HepG2 (cell line): ENCODE data around the gene SPTAN1. TPM values are rescaled to one million over a fixed set of nuclear protein-coding genes. Genes with fewer than 3 reads are reported as not detected.

ENCODE experiments used
- ATAC-seq: fragments of 200-7000 bp; cut with Tn5 transposase; 3 replicates; pipeline ENCODE4 v1.9.1; 2020; ENCODE audit warnings: mild to moderate bottlenecking, moderate library complexity
- BruUV-seq: library from RNA; stranded (reverse); fragments of 400-500 nt; replicated peaks from 2 replicates; lab custom pipeline; 2021; lab: Mats Ljungman, UMichigan
- CTCF ChIA-PET: fragments of 300-600 bp; formaldehyde crosslinking; extraction: SDS; loops from one replicate; lab custom pipeline; 2021; ENCODE audit warnings: low total read pairs, inconsistent platforms, low intra/inter-chr PET ratio; lab: Yijun Ruan, JAX
- POLR2A ChIA-PET: fragments of 350-600 bp; sonication (Branson Sonifier 250); formaldehyde crosslinking; loops from one replicate; lab custom pipeline; 2020; ENCODE audit warnings: antibody characterized with exemption, inconsistent platforms; lab: Yijun Ruan, JAX
- DNase-seq: peaks from one replicate; pipeline ENCODE4 v3.0.0-alpha.2; 2015; ENCODE audit warnings: low spot score
- FAIRE-seq: peaks from 3 replicates; lab custom pipeline; 2011; peaks lifted over from hg19 to GRCh38; lab: Jason Lieb, UNC
- H2AFZ ChIP-seq: one replicate; pipeline ENCODE4 v1.6.1; 2011; ENCODE audit warnings: low read length, inconsistent platforms
- H3K27ac ChIP-seq: fragments of 300-600 bp; 3 replicates; pipeline ENCODE4 v1.8.0; 2011; ENCODE audit warnings: mixed run types, mild to moderate bottlenecking, mixed read lengths, low read length, inconsistent platforms; ENCODE audit not compliant: insufficient read depth; ENCODE audit errors: extremely low read length
- H3K27me3 ChIP-seq, 2 experiments: fragments of 200-600 bp in 1 of 2; 2 replicates in 1 of 2; 3 replicates in 1 of 2; pipeline versions ENCODE4 v1.6.0 to v1.8.0; 2011; ENCODE audit warnings: low read length in 2 of 2, mild to moderate bottlenecking in 2 of 2, moderate library complexity in 2 of 2, inconsistent platforms in 1 of 2; ENCODE audit not compliant: insufficient read depth in 2 of 2, control insufficient read depth in 1 of 2
- H3K36me3 ChIP-seq, 2 experiments: fragments of 200-600 bp in 1 of 2; replicated peaks in 1 of 2; 2 replicates in 1 of 2; 3 replicates in 1 of 2; pipeline versions ENCODE4 v1.5.1 to v1.8.0; 2011; ENCODE audit warnings: low read length in 2 of 2, inconsistent platforms in 1 of 2; ENCODE audit not compliant: insufficient read depth in 2 of 2, control insufficient read depth in 1 of 2
- H3K4me1 ChIP-seq: 2 replicates; pipeline ENCODE4 v1.5.1; 2012; ENCODE audit warnings: low read length, inconsistent platforms; ENCODE audit not compliant: insufficient read depth
- H3K4me2 ChIP-seq: 2 replicates; pipeline ENCODE4 v1.6.0; 2011; ENCODE audit warnings: low read depth, low read length, inconsistent platforms
- H3K4me3 ChIP-seq, 3 experiments: fragments of 200-600 bp in 1 of 3; sonication (generic), shearing (Covaris generic) in 1 of 3; replicated peaks in 1 of 3; 2 replicates each; pipeline ENCODE4 v1.5.1; 2011 to 2016; ENCODE audit warnings: low read length in 3 of 3, inconsistent platforms in 2 of 3, low read depth in 2 of 3, mild to moderate bottlenecking in 2 of 3, control low read depth in 1 of 3, mixed read lengths in 1 of 3; ENCODE audit not compliant: insufficient read depth in 1 of 3
- H3K79me2 ChIP-seq: one replicate; pipeline ENCODE4 v1.6.1; 2011; ENCODE audit warnings: low read length, inconsistent platforms; ENCODE audit not compliant: insufficient read depth
- H3K9ac ChIP-seq: 2 replicates; pipeline ENCODE4 v1.6.0; 2011; ENCODE audit warnings: mild to moderate bottlenecking, low read depth, low read length, inconsistent platforms; ENCODE audit not compliant: insufficient read depth
- H3K9me3 ChIP-seq: 2 replicates; pipeline ENCODE4 v1.5.1; 2012; ENCODE audit warnings: mild to moderate bottlenecking, low read length
- H4K20me1 ChIP-seq: 2 replicates; pipeline ENCODE4 v1.6.0; 2011; ENCODE audit warnings: inconsistent platforms, mild to moderate bottlenecking, low read length, moderate library complexity; ENCODE audit not compliant: insufficient read depth
- AGO2 ChIP-seq: fragments of 200-400 bp; formaldehyde crosslinking; optimal IDR thresholded peaks from 2 replicates; pipeline ENCODE3; 2017; ENCODE audit warnings: mild to moderate bottlenecking, low read depth, low read length, moderate library complexity
- DNMT3B ChIP-seq: conservative IDR thresholded peaks from 2 replicates; pipeline ENCODE4 v1.6.1; 2016; ENCODE audit warnings: missing biosample characterization, control low read depth
- FOXK2 ChIP-seq: fragments of 450-650 bp; IDR thresholded peaks from 2 replicates; pipeline ENCODE4 v1.6.1; 2016
- whole genome bisulfite sequencing: methylation state at CpG from one replicate; pipeline ENCODE4 v1.1.6; 2017; ENCODE audit warnings: low lambda C conversion rate; 5-methylcytosine and 5-hydroxymethylcytosine counted together
- in situ Hi-C: cut with HindIII; loops from 2 replicates; pipeline ENCODE4 v1.10.0; 2017; ENCODE audit warnings: low pct_unique_long_range_greater_than_20kb; ENCODE audit not compliant: extremely low pct_ligation_motif_present
- intact Hi-C: fragments of 100-400 bp; cut with micrococcal nuclease; formaldehyde crosslinking; loops from one replicate; pipeline ENCODE4 v1.10.0; 2022; ENCODE audit not compliant: unreplicated experiment
- polyA plus RNA-seq, 8 experiments: library from polyadenylated mRNA; depleted of rRNA in 3 of 8; stranded (reverse) in 7 of 8; unstranded in 1 of 8; fragments of >200 nt; fragmentation: Illumina TruSeq in 4 of 8; extraction: Trizol in 4 of 8; gene quantifications; 2 replicates each; pipeline versions ENCODE4 v1.2.1 to v1.2.3, GENCODE V29; 2011 to 2016; ENCODE audit warnings: low read depth in 4 of 8, missing spikeins in 1 of 8, mixed read lengths in 1 of 8; ENCODE audit not compliant: insufficient read depth in 1 of 8
- total RNA-seq, 5 experiments: library from RNA; depleted of rRNA; stranded (reverse); fragments of >200 nt; fragmentation: Illumina TruSeq; extraction: Trizol; gene quantifications; 2 replicates each; pipeline ENCODE4 v1.2.3, GENCODE V29; 2016; ENCODE audit warnings: low read depth in 1 of 5
- TF ChIP-seq, protein P1 (sequence below): IDR thresholded peaks from 2 replicates; pipeline ENCODE4 v1.6.1; 2016; ENCODE audit warnings: low read depth, missing genetic modification reagents, missing compliant biosample characterization

SPTAN1 gene
- total and polyA plus RNA-seq, 2 of the 13 experiments (the other 11 are each of a cell fraction or from before 2014, with no cell fraction given), result 106 to 111 TPM

DNA sequence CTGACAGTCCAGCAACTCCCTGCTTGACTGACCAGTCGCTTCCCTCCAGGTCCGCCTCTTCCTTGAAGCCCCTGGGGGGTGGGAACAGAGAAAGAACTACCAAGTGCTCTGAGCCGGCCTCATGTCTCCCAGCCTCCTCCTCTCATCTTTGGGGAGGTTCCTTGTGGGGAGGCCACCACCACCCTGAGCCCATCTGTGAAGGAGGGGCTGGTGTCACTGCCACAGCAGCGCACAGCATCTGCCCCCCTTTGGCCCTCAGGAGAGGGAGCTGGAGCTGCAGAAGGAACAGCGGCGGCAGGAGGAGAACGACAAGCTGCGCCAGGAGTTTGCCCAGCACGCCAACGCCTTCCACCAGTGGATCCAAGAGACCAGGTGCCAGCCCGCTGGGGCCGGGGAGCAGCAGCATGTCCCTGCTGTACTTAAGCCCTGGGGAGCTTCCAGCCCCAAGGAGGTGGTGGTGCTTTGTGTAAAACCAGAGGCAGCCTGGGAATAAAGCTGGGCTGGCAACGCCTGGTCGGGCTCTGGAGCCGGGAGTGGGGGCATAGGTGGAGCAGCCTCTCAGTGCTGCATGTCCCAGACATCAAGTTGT is 74.8 kb downstream of the SPTAN1 start:
- H3K4me2 ChIP-seq, result no peak overlapping the region
- CTCF ChIA-PET, result no interaction called here
- H3K27ac ChIP-seq, result no peak overlapping the region
- H3K4me3 ChIP-seq, result no peak overlapping the region
- TF ChIP-seq, protein P1, sequence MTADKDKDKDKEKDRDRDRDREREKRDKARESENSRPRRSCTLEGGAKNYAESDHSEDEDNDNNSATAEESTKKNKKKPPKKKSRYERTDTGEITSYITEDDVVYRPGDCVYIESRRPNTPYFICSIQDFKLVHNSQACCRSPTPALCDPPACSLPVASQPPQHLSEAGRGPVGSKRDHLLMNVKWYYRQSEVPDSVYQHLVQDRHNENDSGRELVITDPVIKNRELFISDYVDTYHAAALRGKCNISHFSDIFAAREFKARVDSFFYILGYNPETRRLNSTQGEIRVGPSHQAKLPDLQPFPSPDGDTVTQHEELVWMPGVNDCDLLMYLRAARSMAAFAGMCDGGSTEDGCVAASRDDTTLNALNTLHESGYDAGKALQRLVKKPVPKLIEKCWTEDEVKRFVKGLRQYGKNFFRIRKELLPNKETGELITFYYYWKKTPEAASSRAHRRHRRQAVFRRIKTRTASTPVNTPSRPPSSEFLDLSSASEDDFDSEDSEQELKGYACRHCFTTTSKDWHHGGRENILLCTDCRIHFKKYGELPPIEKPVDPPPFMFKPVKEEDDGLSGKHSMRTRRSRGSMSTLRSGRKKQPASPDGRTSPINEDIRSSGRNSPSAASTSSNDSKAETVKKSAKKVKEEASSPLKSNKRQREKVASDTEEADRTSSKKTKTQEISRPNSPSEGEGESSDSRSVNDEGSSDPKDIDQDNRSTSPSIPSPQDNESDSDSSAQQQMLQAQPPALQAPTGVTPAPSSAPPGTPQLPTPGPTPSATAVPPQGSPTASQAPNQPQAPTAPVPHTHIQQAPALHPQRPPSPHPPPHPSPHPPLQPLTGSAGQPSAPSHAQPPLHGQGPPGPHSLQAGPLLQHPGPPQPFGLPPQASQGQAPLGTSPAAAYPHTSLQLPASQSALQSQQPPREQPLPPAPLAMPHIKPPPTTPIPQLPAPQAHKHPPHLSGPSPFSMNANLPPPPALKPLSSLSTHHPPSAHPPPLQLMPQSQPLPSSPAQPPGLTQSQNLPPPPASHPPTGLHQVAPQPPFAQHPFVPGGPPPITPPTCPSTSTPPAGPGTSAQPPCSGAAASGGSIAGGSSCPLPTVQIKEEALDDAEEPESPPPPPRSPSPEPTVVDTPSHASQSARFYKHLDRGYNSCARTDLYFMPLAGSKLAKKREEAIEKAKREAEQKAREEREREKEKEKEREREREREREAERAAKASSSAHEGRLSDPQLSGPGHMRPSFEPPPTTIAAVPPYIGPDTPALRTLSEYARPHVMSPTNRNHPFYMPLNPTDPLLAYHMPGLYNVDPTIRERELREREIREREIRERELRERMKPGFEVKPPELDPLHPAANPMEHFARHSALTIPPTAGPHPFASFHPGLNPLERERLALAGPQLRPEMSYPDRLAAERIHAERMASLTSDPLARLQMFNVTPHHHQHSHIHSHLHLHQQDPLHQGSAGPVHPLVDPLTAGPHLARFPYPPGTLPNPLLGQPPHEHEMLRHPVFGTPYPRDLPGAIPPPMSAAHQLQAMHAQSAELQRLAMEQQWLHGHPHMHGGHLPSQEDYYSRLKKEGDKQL (CRISPR knock-in tag), result no peak
- TF ChIP-seq DNMT3B (CRISPR knock-in tag), result no peak
- peak; percentile 53 for TF ChIP-seq AGO2
- no peak for TF ChIP-seq FOXK2
- TF ChIP-seq, all 625 proteins: peak for 1
- Histone ChIP-seq H3K27me3 (no peaks in the 10 kb centered on the region), H3K9ac (no peak overlapping the region), H3K36me3 (peaks cover 29 to 52% of the 10 kb centered on the region in 2 experiments), H3K79me2 (no peaks in the 10 kb centered on the region), H3K4me1 (peaks cover 11% of the 10 kb centered on the region), H2AFZ (no peak overlapping the region), H3K9me3 (no peaks in the 10 kb centered on the region), H4K20me1 (no peaks in the 10 kb centered on the region)
- BruUV-seq, result no TSS peak
- 100% methylated on average over 2 of the region's 15 CpGs for WGBS
- FAIRE-seq, result no peak
- intact Hi-C loops, result no loop called here
- no peak for ATAC-seq
- POLR2A ChIA-PET, result no interaction called here
- no peak for DNase-seq
- in situ Hi-C loops, result no loop called here
